Mesenchymal stem cell (in vitro differentiated cells and primary cell): ENCODE results near the gene RD3L.

ENCODE experiments used
- DNase-seq: peaks from one replicate; pipeline ENCODE4 v3.0.0-alpha.2; 2013
- H2AFZ ChIP-seq: one replicate; pipeline ENCODE4 v1.6.1; 2013; ENCODE audit warnings: low read depth, mild to moderate bottlenecking, control low read depth, inconsistent platforms, low read length, moderate library complexity
- H2AK5ac ChIP-seq: 2 replicates; pipeline ENCODE4 v1.6.1; 2013; ENCODE audit warnings: low read length, moderate library complexity, mild to moderate bottlenecking, inconsistent platforms; ENCODE audit not compliant: severe bottlenecking
- H2BK120ac ChIP-seq: one replicate; pipeline ENCODE4 v1.6.1; 2013; ENCODE audit warnings: low read depth, mild to moderate bottlenecking, inconsistent platforms, low read length, moderate library complexity
- H2BK12ac ChIP-seq, 2 experiments: one replicate each; pipeline ENCODE4 v1.6.1; 2013; ENCODE audit warnings: inconsistent platforms in 2 of 2, low read length in 2 of 2, mild to moderate bottlenecking in 2 of 2, moderate library complexity in 2 of 2, control low read depth in 1 of 2
- H2BK15ac ChIP-seq: one replicate; pipeline ENCODE4 v1.6.1; 2013; ENCODE audit warnings: mild to moderate bottlenecking, low read depth, inconsistent platforms; ENCODE audit not compliant: poor library complexity, severe bottlenecking
- H2BK5ac ChIP-seq: 2 replicates; pipeline ENCODE4 v1.6.1; 2013; ENCODE audit warnings: low read depth, mild to moderate bottlenecking, low read length, control low read depth, inconsistent platforms; ENCODE audit not compliant: poor library complexity, severe bottlenecking
- H3K14ac ChIP-seq, 2 experiments: one replicate each; pipeline ENCODE4 v1.6.1; 2013; ENCODE audit warnings: inconsistent platforms in 2 of 2, low read length in 2 of 2, control low read depth in 1 of 2, mild to moderate bottlenecking in 1 of 2, moderate library complexity in 1 of 2
- H3K18ac ChIP-seq, 2 experiments: one replicate each; pipeline ENCODE4 v1.6.1; 2013; ENCODE audit warnings: inconsistent platforms in 2 of 2, low read length in 2 of 2, control low read depth in 1 of 2, low read depth in 1 of 2, mild to moderate bottlenecking in 1 of 2
- H3K23ac ChIP-seq, 2 experiments: one replicate each; pipeline ENCODE4 v1.6.1; 2013; ENCODE audit warnings: inconsistent platforms in 2 of 2, low read length in 2 of 2, mild to moderate bottlenecking in 2 of 2, moderate library complexity in 2 of 2, control low read depth in 1 of 2
- H3K27ac ChIP-seq: 2 replicates; pipeline ENCODE4 v1.5.1; 2013; ENCODE audit warnings: mild to moderate bottlenecking, moderate library complexity, low read length, control low read depth, inconsistent platforms; ENCODE audit not compliant: poor library complexity, severe bottlenecking
- H3K27me3 ChIP-seq, 2 experiments: 2 replicates each; pipeline versions ENCODE4 v1.6.1 to v1.7.0; 2013; ENCODE audit warnings: low read length in 2 of 2, mild to moderate bottlenecking in 2 of 2, moderate library complexity in 2 of 2, control low read depth in 1 of 2, inconsistent platforms in 1 of 2; ENCODE audit not compliant: control insufficient read depth in 1 of 2, insufficient read depth in 1 of 2
- H3K36me3 ChIP-seq, 2 experiments: 2 replicates each; pipeline versions ENCODE4 v1.6.1 to v1.7.0; 2013; ENCODE audit warnings: low read length in 2 of 2, control low read depth in 1 of 2, inconsistent platforms in 1 of 2, low read depth in 1 of 2, mild to moderate bottlenecking in 1 of 2; ENCODE audit not compliant: insufficient read depth in 2 of 2, control insufficient read depth in 1 of 2
- H3K4ac ChIP-seq, 2 experiments: one replicate each; pipeline ENCODE4 v1.6.1; 2013; ENCODE audit warnings: inconsistent platforms in 2 of 2, low read length in 2 of 2, mild to moderate bottlenecking in 2 of 2, moderate library complexity in 2 of 2, control low read depth in 1 of 2, low read depth in 1 of 2
- H3K4me1 ChIP-seq: 2 replicates; pipeline ENCODE4 v1.6.1; 2013; ENCODE audit warnings: low read depth, low read length, control low read depth; ENCODE audit not compliant: control insufficient read depth, insufficient read depth
- H3K4me2 ChIP-seq: 2 replicates; pipeline ENCODE4 v1.6.1; 2013; ENCODE audit warnings: low read length, mild to moderate bottlenecking, inconsistent platforms; ENCODE audit not compliant: poor library complexity, severe bottlenecking
- H3K4me3 ChIP-seq, 2 experiments: 2 replicates each; pipeline versions ENCODE4 v1.5.1 to v1.7.0; 2013; ENCODE audit warnings: low read length in 2 of 2, mild to moderate bottlenecking in 2 of 2, control low read depth in 1 of 2, low read depth in 1 of 2; ENCODE audit not compliant: insufficient read depth in 1 of 2
- H3K79me1 ChIP-seq: replicated peaks from 2 replicates; pipeline ENCODE4 v1.6.1; 2013; ENCODE audit warnings: mild to moderate bottlenecking, control low read depth, low read length, inconsistent platforms; ENCODE audit not compliant: poor library complexity, severe bottlenecking
- H3K9ac ChIP-seq: 2 replicates; pipeline ENCODE4 v1.7.0; 2013; ENCODE audit warnings: mild to moderate bottlenecking, low read length, moderate library complexity
- H3K9me3 ChIP-seq: 2 replicates; pipeline ENCODE4 v1.7.0; 2013; ENCODE audit warnings: mild to moderate bottlenecking, low read length; ENCODE audit not compliant: control insufficient read depth
- H4K8ac ChIP-seq: one replicate; pipeline ENCODE4 v1.6.1; 2013; ENCODE audit warnings: inconsistent platforms, mild to moderate bottlenecking, low read length, moderate library complexity
- H4K91ac ChIP-seq: one replicate; pipeline ENCODE4 v1.6.1; 2013; ENCODE audit warnings: mild to moderate bottlenecking, low read length, inconsistent platforms
- WGBS: methylation state at CpG from one replicate; pipeline ENCODE4 v1.1.7; 2013; ENCODE audit warnings: mixed read lengths; 5-methylcytosine and 5-hydroxymethylcytosine counted together

RD3L gene

DNA sequence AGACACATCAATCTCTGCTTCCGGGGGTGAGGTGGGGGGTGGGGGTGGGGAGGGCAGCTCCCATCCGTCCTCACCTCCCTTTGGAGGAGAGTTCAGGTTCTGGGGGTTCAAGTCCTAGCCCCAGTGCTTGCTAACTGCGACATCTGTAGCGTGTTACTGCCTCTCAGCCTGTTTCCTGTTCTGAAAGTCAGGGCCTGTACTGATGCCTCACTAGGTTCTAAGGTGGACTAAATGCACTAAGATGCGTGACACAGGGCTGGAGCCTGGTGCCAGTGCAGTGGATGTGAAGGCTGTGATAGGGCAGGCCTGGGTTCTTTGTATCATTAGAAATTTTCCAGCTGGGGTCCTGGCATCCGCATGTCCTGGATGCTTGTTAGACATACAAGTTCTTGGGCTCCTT is 31.3 kb downstream of the RD3L start:
- no peaks in the 10 kb centered on the region for H3K9me3 ChIP-seq
- H3K79me1 ChIP-seq: peaks cover 1% of the 10 kb centered on the region
- no peak overlapping the region for H4K91ac ChIP-seq
- no peak overlapping the region for H2BK15ac ChIP-seq
- H2AK5ac ChIP-seq: no peak overlapping the region
- H2BK5ac ChIP-seq: no peak overlapping the region
- no peak overlapping the region for H3K4me3 ChIP-seq
- H3K14ac ChIP-seq: no peak overlapping the region
- DNase-seq: no peak
- H3K27me3 ChIP-seq: no peaks in the 10 kb centered on the region
- no peak overlapping the region for H2BK120ac ChIP-seq
- H3K9ac ChIP-seq: no peak overlapping the region
- H3K4ac ChIP-seq: no peak overlapping the region
- no peak overlapping the region for H3K18ac ChIP-seq
- H3K27ac ChIP-seq: no peak overlapping the region
- H3K4me1 ChIP-seq: peaks cover 11% of the 10 kb centered on the region
- peaks cover 15 to 44% of the 10 kb centered on the region in 2 experiments for H3K36me3 ChIP-seq
- no peak overlapping the region for H2BK12ac ChIP-seq
- no peak overlapping the region for H3K4me2 ChIP-seq
- no peak overlapping the region for H2AFZ ChIP-seq
- no peak overlapping the region for H3K23ac ChIP-seq
- WGBS: 86% methylated on average over 6 of the region's 6 CpGs
- H4K8ac ChIP-seq: no peak overlapping the region

GRCh38 chr14:103910262-103910935 is 31.9 kb downstream of the RD3L start:
- Histone ChIP-seq H3K27ac (no peak overlapping the region), H3K4me2 (no peak overlapping the region), H3K9me3 (no peaks in the 10 kb centered on the region), H3K23ac (no peak overlapping the region), H4K91ac (no peak overlapping the region), H2AFZ (no peak overlapping the region), H3K14ac (no peak overlapping the region), H3K79me1 (peaks cover 1% of the 10 kb centered on the region), H3K27me3 (no peaks in the 10 kb centered on the region), H3K4ac (no peak overlapping the region), H2BK15ac (no peak overlapping the region), H3K4me3 (peak overlapping the region in 1 of 2 experiments; percentile 17), H3K18ac (no peak overlapping the region), H2BK12ac (no peak overlapping the region), H3K9ac (peak overlapping the region; percentile 47), H2BK5ac (no peak overlapping the region), H2BK120ac (no peak overlapping the region), H3K4me1 (peaks cover 14% of the 10 kb centered on the region), H4K8ac (no peak overlapping the region), H2AK5ac (no peak overlapping the region), H3K36me3 (peaks cover 15 to 40% of the 10 kb centered on the region in 2 experiments)
- DNase-seq: peak; percentile 70
- WGBS: 43% methylated on average over 18 of the region's 20 CpGs

GRCh38 chr14:103909531-103910261 is 32.6 kb downstream of the RD3L start:
- H3K4ac ChIP-seq: no peak overlapping the region
- WGBS: 92% methylated on average over 25 of the region's 26 CpGs

DNA sequence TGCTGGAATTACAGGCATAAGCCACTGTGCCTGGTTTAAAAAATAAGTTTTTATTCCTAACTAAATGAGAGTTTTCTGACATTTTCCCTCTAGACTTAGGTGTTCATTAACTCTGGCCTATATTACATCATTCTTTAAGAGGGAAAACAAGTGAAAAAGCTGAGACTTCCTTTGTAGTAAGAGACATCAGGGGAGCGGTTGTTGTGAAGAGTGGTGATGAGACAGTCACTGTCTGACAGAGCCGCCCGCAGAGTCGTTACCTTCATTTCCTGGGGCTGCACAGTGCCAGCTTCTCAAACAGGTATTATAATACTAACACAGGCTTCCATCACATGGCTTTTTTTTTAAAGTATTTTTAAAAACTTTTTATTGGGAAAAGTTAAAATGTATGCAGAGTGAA is 33.7 kb downstream of the RD3L start:
- Histone ChIP-seq H3K14ac (no peak overlapping the region), H2BK120ac (no peak overlapping the region), H3K4me1 (peaks cover 14% of the 10 kb centered on the region), H2BK5ac (no peak overlapping the region), H3K36me3 (peaks cover 12 to 25% of the 10 kb centered on the region in 2 experiments), H3K79me1 (no peaks in the 10 kb centered on the region), H3K23ac (no peak overlapping the region), H3K9me3 (no peaks in the 10 kb centered on the region), H3K27me3 (no peaks in the 10 kb centered on the region), H3K27ac (no peak overlapping the region), H4K8ac (no peak overlapping the region), H3K4ac (no peak overlapping the region), H3K18ac (no peak overlapping the region), H2AK5ac (no peak overlapping the region), H2BK12ac (no peak overlapping the region), H3K9ac (no peak overlapping the region), H3K4me2 (no peak overlapping the region), H4K91ac (no peak overlapping the region), H2AFZ (no peak overlapping the region), H2BK15ac (no peak overlapping the region), H3K4me3 (no peak overlapping the region)
- DNase-seq: no peak
- whole genome bisulfite sequencing: 96% methylated on average over 4 of the region's 4 CpGs

More at GRCh38 chr14:103909531-103910261, 32.6 kb downstream of the RD3L start:
- Histone ChIP-seq H3K9ac (peak overlapping the region; percentile 47), H3K27me3 (no peaks in the 10 kb centered on the region), H3K79me1 (peaks cover 1% of the 10 kb centered on the region), H3K23ac (no peak overlapping the region), H2BK12ac (no peak overlapping the region), H2BK15ac (no peak overlapping the region), H3K4me3 (peak overlapping the region in 1 of 2 experiments; percentile 17), H3K4me1 (peaks cover 14% of the 10 kb centered on the region), H3K18ac (no peak overlapping the region), H3K9me3 (no peaks in the 10 kb centered on the region), H3K4me2 (no peak overlapping the region), H3K27ac (no peak overlapping the region), H2BK5ac (no peak overlapping the region), H3K14ac (no peak overlapping the region), H4K91ac (no peak overlapping the region), H4K8ac (no peak overlapping the region), H2BK120ac (no peak overlapping the region), H3K36me3 (peaks cover 15 to 36% of the 10 kb centered on the region in 2 experiments), H2AFZ (no peak overlapping the region), H2AK5ac (peak overlapping the region; percentile 89)
- no peak for DNase-seq
